GM12801 (cell line): Measurements from ENCODE around the gene SYNDIG1L.

Source experiments
- TF ChIP-seq, protein P1 (sequence below): IDR thresholded peaks from one replicate; pipeline ENCODE4 v1.5.1; 2011; ENCODE audit warnings: control low read depth; ENCODE audit not compliant: insufficient read length; ENCODE audit errors: extremely low read depth

The SYNDIG1L gene

DNA sequence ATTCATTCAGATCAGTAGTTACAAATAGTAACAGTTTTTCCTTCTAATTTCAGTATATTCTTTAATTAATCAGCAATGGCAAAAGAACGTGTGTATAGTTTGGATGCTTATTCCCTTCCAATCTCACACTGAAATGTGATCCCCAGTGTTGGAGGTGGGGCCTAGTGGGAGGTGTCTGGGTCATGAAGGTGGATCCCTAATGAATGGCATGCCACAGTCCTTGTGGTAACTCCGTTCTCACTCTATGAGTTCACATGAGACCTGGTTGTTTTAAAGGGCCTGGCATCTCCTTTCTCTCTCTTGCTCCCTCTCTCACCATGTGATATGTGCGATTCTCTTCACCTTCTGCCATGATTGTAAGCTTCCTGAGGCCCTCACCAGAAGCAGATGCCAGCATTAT, 18.9 kb upstream of the SYNDIG1L start:
- TF ChIP-seq, protein P1, sequence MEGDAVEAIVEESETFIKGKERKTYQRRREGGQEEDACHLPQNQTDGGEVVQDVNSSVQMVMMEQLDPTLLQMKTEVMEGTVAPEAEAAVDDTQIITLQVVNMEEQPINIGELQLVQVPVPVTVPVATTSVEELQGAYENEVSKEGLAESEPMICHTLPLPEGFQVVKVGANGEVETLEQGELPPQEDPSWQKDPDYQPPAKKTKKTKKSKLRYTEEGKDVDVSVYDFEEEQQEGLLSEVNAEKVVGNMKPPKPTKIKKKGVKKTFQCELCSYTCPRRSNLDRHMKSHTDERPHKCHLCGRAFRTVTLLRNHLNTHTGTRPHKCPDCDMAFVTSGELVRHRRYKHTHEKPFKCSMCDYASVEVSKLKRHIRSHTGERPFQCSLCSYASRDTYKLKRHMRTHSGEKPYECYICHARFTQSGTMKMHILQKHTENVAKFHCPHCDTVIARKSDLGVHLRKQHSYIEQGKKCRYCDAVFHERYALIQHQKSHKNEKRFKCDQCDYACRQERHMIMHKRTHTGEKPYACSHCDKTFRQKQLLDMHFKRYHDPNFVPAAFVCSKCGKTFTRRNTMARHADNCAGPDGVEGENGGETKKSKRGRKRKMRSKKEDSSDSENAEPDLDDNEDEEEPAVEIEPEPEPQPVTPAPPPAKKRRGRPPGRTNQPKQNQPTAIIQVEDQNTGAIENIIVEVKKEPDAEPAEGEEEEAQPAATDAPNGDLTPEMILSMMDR: no peak

DNA sequence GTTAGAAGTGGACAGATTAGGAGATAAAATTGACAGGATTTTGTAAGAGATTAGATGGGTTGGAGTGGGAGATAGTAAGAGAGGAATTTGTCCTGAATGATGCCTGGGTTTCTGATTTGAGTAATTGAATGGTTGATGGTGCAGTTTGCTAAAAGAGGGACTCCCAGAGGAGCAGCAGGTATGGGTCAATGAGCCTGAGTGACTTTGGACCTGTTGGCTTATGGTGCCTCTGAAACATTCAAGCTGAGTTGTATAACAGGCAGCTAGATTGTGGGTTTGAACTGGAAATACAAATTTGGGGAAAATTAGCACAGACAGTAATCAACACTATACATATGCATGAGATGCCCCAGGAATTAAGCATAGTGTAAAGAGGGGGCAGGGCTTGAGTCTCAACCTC, 16.7 kb upstream of the SYNDIG1L start:
- TF ChIP-seq, protein P1: no peak

DNA sequence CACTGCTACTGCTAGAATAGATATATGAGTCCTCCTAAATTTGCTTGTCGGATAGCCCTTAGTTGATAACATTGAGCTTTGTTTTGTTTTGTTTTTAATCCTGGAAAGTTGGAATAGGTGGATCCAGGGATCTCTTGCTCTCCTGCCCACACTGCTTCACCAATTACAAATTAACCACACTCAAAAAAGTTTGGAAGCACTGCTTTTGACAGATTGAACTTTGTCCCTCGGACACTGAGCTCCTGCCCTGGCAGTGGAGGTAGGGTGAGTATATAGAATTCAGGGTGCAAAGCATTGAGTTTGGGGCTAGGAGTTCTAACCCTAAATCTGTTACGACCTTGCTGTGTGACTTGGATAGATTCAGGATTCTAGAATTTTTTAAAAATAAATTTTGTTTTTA, 15.1 kb upstream of the SYNDIG1L start:
- TF ChIP-seq, protein P1: no peak

GRCh38 chr14:74438351-74438915, 12.4 kb upstream of the SYNDIG1L start:
- TF ChIP-seq, protein P1: no peak

GRCh38 chr14:74437496-74438053, 11.6 kb upstream of the SYNDIG1L start:
- TF ChIP-seq, protein P1: no peak

- TF ChIP-seq, protein P1: no peak
These were observed 8.3 kb upstream of the SYNDIG1L start for GRCh38 chr14:74434294-74434693.

DNA sequence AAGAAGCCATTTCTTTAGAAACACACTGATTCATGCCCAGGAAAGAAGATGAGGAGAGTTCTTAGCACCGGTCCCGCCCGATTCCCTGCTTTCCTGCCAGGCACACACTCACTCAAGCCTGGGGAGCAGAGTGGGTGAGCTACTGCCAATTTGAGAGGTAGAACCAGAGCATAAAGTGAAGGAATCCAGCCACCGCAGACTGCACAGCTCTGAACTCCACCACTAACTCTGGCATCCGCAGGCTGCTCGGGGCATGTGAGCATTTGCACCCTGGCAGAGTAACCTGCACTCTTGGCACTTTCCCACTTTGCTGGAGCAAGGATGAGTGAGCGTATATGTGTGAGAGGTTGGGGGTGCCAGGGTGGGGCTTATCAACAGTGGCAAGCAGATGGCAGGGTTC, 4.0 kb upstream of the SYNDIG1L start:
- TF ChIP-seq, protein P1: no peak
